Activated CD8-positive, alpha-beta memory T cell treated with anti-CD3 and anti-CD28 coated beads, Interleukin-2, amount 10 ng/mL, durations not matched to agents 7 days and 5 days (primary cell): ENCODE results near the gene ZFAND2A. TPM values are rescaled to one million over a fixed set of nuclear protein-coding genes. Genes with fewer than 3 reads are reported as not detected.

Source experiments
- ATAC-seq: fragments of 150-1000 bp; cut with Tn5 transposase; one replicate; pipeline ENCODE4 v1.10.0; 2021; ENCODE audit warnings: moderate library complexity
- CTCF ChIA-PET: fragments of 350-600 bp; sonication (Branson Sonifier 250); formaldehyde crosslinking; loops from one replicate; lab custom pipeline; 2021; ENCODE audit warnings: antibody characterized with exemption; lab: Charles Lee
- DNase-seq: peaks from one replicate; pipeline ENCODE4 v3.0.0-alpha.2; 2020
- H3K27ac Mint-ChIP-seq: one replicate; pipeline ENCODE4 v1.8.0; 2021; ENCODE audit warnings: mild to moderate bottlenecking, mixed read lengths
- H3K27me3 Mint-ChIP-seq: one replicate; pipeline ENCODE4 v1.8.0; 2021; ENCODE audit warnings: mixed read lengths
- H3K36me3 Mint-ChIP-seq: one replicate; pipeline ENCODE4 v1.8.0; 2021; ENCODE audit warnings: mild to moderate bottlenecking, mixed read lengths
- H3K4me1 Mint-ChIP-seq: one replicate; pipeline ENCODE4 v1.8.0; 2021; ENCODE audit warnings: mixed read lengths
- H3K4me3 Mint-ChIP-seq: one replicate; pipeline ENCODE4 v1.8.0; 2021; ENCODE audit warnings: mild to moderate bottlenecking, moderate library complexity, mixed read lengths
- H3K9me3 Mint-ChIP-seq: one replicate; pipeline ENCODE4 v1.8.0; 2022; ENCODE audit warnings: low read depth, mixed read lengths
- total RNA-seq, 2 experiments: library from RNA; stranded (reverse); gene quantifications; one replicate each; pipeline ENCODE4 v1.2.3, GENCODE V29; 2021

Gene ZFAND2A
- total RNA-seq, 2 experiments from 2014 or later = 23.8 to 23.9 TPM

DNA sequence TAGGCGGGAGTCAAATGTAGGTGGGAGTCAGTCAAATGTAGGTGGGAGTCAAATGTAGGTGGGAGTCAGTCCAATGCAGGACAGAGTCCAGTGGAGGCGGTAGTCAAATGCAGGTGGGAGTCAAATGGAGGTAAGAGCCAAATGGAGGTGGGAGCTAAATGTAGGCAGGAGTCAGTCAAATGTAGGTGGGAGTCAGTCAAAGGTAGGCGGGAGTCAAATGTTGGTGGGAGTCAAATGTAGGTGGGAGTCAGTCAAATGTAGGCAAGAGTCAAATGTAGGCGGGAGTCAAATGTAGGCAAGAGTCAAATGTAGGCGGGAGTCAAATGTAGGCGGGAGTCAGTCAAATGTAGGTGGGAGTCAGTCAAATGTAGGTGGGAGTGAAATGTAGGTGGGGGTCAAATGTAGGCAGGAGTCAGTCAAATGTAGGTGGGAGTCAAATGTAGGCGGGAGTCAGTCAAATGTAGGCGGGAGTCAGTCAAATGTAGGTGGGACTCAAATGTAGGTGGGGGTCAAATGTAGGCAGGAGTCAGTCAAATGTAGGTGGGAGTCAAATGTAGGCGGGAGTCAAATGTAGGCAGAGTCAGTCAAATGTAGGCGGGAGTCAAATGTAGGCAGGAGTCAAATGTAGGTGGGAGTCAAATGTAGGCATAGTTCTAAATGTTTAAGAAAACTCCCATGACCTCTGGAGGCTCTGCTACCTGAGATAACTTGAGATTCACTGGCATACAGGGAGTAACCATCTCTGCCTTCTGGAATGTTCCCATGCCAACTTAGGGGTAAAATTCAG is 30.2 kb upstream of the ZFAND2A start:
- H3K4me1 Mint-ChIP-seq = peaks cover 22% of the 10 kb centered on the region
- no peak for DNase-seq
- H3K9me3 Mint-ChIP-seq = no peaks in the 10 kb centered on the region
- no peak overlapping the region for H3K27ac Mint-ChIP-seq
- peaks cover 45% of the 10 kb centered on the region for H3K27me3 Mint-ChIP-seq
- CTCF ChIA-PET = interaction anchor here (0.9 to 4.9 kb wide), 6 partner anchors 7 to 197 kb away, joined by 3 to 52 read pairs (median 12); no protein-coding TSS in a partner anchor
- no peak for ATAC-seq
- peaks cover 9% of the 10 kb centered on the region for H3K36me3 Mint-ChIP-seq
- H3K4me3 Mint-ChIP-seq = no peak overlapping the region

DNA sequence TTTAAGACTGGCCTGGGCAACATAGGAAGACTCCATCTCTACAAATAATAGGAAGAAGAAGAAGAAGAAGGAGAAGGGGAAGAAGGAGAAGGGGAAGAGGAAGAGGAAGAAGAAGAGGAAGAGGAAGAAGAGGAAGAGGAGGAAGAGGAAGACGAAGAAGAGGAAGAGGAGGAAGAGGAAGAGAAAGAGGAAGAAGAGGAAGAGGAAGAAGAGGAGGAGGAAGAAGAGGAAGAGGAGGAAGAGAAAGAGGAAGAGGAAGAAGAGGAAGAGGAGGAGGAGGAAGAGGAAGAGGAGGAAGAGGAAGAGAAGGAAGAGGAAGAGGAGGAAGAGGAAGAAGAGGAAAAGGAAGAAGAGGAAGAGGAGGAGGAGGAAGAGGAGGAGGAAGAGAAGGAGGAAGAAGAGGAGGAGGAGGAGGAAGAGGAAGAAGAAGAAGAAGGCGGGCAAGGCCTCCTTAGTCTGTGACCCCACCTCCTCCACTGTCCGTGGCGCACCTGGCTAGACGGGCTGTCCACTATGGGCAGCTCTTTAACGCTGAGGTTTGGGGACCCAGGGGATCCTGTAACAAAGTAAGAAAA is 28.8 kb upstream of the ZFAND2A start:
- Mint-ChIP-seq H3K36me3 (peaks cover 9% of the 10 kb centered on the region), H3K27ac (no peak overlapping the region), H3K4me3 (no peak overlapping the region), H3K4me1 (peaks cover 22% of the 10 kb centered on the region), H3K27me3 (peaks cover 39% of the 10 kb centered on the region), H3K9me3 (no peaks in the 10 kb centered on the region)
- ATAC-seq (no peak), DNase-seq (no peak)
- CTCF ChIA-PET = interaction anchor here (1.2 to 4.9 kb wide), 2 partner anchors 13 to 114 kb away, joined by 3 to 42 read pairs; no protein-coding TSS in a partner anchor

DNA sequence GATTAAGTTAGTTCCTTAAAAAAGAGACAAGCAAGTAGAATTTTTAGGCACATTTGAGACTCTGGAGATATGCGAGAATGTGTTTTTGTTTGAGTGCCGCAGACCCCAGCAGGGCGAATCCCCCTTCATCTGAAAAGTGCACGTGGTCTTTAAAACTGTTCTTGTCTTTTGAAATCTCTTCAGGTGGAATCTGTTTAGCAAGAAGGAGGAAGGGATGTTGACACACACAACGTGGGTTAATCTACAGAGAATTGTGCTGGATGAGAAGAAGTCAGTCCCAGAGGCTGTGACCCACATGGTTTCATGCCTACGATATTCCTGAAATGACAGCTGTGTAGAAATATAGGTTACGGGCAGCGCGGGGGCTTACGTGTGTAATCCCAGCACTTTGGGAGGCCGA is 27.1 kb upstream of the ZFAND2A start:
- Mint-ChIP-seq H3K4me1 (peaks cover 15% of the 10 kb centered on the region), H3K27me3 (peaks cover 43% of the 10 kb centered on the region), H3K9me3 (no peaks in the 10 kb centered on the region), H3K4me3 (no peak overlapping the region), H3K36me3 (peaks cover 6% of the 10 kb centered on the region), H3K27ac (no peak overlapping the region)
- CTCF ChIA-PET = interaction anchor here (1.2 to 4.9 kb wide), 2 partner anchors 11 to 194 kb away, joined by 3 to 42 read pairs; no protein-coding TSS in a partner anchor
- ATAC-seq = no peak
- DNase-seq = no peak

DNA sequence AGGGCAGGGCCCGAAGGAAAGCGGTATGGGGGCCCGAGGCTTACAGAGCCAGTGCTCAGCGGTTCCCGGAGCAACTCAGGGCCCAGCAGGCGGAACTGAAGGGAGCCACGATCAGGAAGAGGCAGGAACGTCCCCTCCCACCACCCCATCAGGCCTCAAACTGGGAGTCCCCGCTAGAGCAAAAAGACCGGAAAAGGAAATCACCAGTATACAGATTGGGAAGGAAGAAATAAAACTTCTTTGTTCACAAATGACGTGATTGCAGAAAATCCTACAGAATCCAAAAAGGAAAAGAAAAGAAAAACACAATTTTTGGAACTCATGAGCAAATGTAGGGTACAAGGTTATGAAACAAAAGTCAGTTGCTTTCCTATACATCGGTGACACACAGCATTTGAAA is 21.6 kb upstream of the ZFAND2A start:
- ATAC-seq (no peak), DNase-seq (no peak)
- Mint-ChIP-seq H3K4me3 (no peak overlapping the region), H3K4me1 (peaks cover 9% of the 10 kb centered on the region), H3K27me3 (peaks cover 41% of the 10 kb centered on the region), H3K27ac (no peak overlapping the region), H3K9me3 (no peaks in the 10 kb centered on the region), H3K36me3 (no peaks in the 10 kb centered on the region)
- CTCF ChIA-PET = interaction anchor here (2.6 kb wide), 1 partner anchor 10 kb away, joined by 22 read pairs; no protein-coding TSS in a partner anchor

DNA sequence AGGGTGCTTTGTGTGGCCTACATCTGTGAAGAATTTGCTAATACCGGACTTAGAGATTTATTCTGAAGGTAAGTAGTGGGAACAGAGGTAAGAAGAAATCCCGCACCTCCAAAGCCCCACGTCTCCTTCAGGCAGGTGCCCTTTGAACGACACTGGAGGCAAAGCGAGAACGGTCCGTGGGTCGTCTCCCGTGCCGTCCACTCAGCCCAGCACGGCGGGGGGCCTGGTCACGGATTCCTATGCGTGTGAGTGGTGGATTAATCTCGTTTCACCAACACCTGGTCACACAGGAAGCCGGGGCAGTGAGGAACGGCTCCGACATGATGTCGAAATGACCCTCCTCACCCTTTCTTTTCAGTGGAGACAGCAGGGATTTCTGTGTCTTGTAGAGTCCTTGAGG is 21.0 kb upstream of the ZFAND2A start:
- H3K9me3 Mint-ChIP-seq = no peaks in the 10 kb centered on the region
- H3K27ac Mint-ChIP-seq = no peak overlapping the region
- ATAC-seq (no peak), DNase-seq (no peak)
- H3K27me3 Mint-ChIP-seq = peaks cover 35% of the 10 kb centered on the region
- no peaks in the 10 kb centered on the region for H3K36me3 Mint-ChIP-seq
- CTCF ChIA-PET = interaction anchor here (1.2 to 3.1 kb wide), 4 partner anchors 10 to 188 kb away, joined by 4 to 12 read pairs (median 8); no protein-coding TSS in a partner anchor
- H3K4me1 Mint-ChIP-seq = peaks cover 15% of the 10 kb centered on the region
- H3K4me3 Mint-ChIP-seq = no peak overlapping the region

DNA sequence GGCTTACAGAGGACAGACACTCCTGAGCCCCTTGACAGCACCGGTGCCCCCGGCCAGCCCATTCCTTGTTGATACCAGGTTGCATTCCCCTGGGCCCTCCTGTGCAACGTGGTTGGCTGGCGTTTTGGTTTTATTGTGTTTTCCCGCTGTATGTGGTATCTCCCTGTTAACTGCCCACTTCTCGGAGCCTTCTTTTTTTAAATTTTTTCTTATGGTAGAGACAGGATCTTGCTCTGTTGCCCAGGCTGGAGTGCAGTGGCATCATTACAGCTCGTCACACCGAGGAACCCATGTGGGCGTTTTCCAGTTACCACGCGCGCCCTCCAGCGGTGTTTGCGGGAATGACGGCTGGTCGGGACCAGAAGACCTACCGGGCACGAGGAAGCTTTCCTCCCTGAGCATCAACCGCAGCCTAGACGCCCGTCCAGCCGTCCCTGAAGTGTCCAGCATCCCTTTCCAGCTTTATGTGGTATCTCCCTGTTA is 16.9 kb upstream of the ZFAND2A start:
- peak overlapping the region; percentile 51 for H3K4me3 Mint-ChIP-seq
- peaks cover 14% of the 10 kb centered on the region for H3K4me1 Mint-ChIP-seq
- CTCF ChIA-PET = interaction anchor here (0.6 to 5.2 kb wide), 27 partner anchors 8 to 390 kb away, joined by 3 to 69 read pairs (median 5); partner anchors contain the start of genes COX19, GPER1 and ZFAND2A
- no peaks in the 10 kb centered on the region for H3K9me3 Mint-ChIP-seq
- H3K27ac Mint-ChIP-seq = peak overlapping the region; percentile 87
- H3K27me3 Mint-ChIP-seq = peaks cover 16% of the 10 kb centered on the region
- ATAC-seq (peak; percentile 66), DNase-seq (peak; percentile 90)
- H3K36me3 Mint-ChIP-seq = no peaks in the 10 kb centered on the region

DNA sequence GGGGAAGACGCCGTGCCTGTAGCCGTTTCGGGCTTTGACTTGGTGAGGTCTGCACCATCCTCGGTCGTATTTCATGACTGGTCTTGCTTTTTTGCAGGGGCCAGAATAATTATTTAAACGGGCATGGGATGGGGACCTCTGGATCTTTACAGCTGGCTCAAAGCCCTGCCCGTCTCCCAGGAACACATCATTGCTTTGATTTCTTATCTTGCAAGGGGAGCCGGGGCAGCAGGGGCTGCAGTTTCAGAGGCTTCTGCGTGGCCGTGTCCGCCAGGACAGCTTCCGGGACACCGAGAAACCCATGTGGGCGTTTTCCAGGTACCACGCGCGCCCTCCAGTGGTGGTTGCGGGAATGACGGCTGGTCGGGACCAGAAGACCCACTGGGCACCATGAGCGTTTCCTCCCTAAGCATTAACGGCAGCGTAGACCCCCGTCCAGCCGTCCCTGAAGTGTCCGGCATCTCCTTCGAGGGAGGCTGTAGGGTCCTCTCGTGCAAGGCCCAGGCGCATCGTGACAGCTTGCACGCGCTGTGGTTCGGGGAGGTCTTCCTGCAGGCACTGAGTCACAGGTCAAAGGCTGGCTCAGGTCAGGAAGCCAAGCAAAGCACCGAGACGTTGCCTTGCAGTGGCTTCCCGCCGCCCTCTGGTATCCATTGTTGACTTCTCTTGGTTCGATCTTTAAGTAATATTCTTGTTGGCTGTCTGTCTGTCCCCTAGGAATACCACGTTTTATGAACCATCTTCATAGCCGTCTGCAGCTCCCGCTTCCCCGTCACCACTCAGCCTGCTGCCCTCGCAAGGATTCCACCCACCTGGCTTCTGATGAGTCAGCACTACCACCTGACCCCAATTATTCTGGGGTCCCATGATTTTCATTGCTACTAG is 16.2 kb upstream of the ZFAND2A start:
- H3K27ac Mint-ChIP-seq = peak overlapping the region; percentile 87
- peak; percentile 90 for DNase-seq

DNA sequence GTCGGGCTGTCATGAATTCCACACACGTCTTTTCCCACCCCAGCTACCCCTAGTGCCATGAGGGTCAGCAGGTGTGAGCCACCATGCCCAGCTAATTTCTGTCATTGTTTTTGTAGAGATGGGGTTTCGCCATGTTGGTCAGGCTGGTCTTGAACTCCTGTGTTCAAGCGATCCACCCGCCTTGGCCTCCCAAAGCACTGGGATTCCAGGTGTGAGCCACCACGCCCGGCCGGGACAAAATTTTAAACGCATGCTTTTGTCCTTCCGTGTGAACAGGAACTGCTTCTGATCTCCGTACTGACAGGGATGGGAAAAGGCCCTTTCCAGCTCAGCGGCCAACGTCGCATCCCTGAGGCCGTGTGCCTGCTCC is 15.6 kb upstream of the ZFAND2A start:
- DNase-seq (no peak), ATAC-seq (no peak)
- Mint-ChIP-seq H3K9me3 (no peaks in the 10 kb centered on the region), H3K36me3 (no peaks in the 10 kb centered on the region), H3K4me1 (peaks cover 14% of the 10 kb centered on the region), H3K4me3 (peak overlapping the region; percentile 51), H3K27ac (peak overlapping the region; percentile 87), H3K27me3 (peaks cover 14% of the 10 kb centered on the region)
- CTCF ChIA-PET = interaction anchor here (0.7 to 5.2 kb wide), 26 partner anchors 8 to 389 kb away, joined by 3 to 69 read pairs (median 4); partner anchors contain the start of genes COX19, GPER1, GPR146 and ZFAND2A

More for the DNA sequence above, 16.2 kb upstream of the ZFAND2A start:
- peak overlapping the region; percentile 51 for H3K4me3 Mint-ChIP-seq
- no peaks in the 10 kb centered on the region for H3K9me3 Mint-ChIP-seq
- H3K27me3 Mint-ChIP-seq = peaks cover 15% of the 10 kb centered on the region
- H3K4me1 Mint-ChIP-seq = peaks cover 14% of the 10 kb centered on the region
- ATAC-seq = peak; percentile 84
- CTCF ChIA-PET = interaction anchor here (0.6 to 5.2 kb wide), 37 partner anchors 7 to 390 kb away, joined by 3 to 69 read pairs (median 4); partner anchors contain the start of genes COX19, GPER1, GPR146 and ZFAND2A
- no peaks in the 10 kb centered on the region for H3K36me3 Mint-ChIP-seq

DNA sequence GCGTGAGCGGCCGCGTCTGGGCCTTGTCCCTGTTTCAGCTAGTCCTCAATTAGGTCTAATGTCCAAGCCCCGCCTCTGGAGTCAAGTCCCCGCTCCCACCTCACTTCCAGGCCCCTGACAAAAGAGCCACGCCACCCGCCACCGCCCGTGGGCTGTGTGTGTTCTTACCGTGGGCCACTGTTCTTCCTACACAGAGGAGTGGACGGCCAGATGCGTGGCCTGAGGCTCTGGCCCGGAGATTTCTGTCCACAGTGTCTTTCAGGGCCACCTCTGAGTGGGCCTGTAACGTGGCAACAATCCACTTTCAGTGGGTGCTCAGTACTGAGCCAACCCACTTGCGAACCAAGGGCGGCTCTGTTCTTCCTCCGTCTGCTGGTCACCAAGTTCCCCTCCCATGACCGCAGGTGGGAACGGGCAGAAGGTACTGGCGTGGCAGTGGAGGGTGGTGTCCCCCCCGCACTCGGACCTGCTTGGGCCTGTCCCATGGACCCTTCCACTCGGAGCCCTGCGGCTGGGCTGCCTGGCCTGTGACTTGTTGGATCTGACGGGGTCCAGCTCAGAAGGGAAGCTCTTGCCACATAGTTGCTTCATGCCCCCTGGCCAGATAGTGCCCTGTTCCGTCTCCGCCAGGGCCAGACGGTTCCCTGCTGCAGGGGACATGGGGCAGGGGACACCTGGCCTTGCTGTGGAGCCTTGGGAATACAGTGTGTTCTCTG is 15.0 kb upstream of the ZFAND2A start:
- H3K4me1 Mint-ChIP-seq = peaks cover 15% of the 10 kb centered on the region
- CTCF ChIA-PET = interaction anchor here (0.7 to 5.2 kb wide), 21 partner anchors 9 to 299 kb away, joined by 3 to 69 read pairs (median 7); partner anchors contain the start of genes COX19, GPER1 and ZFAND2A
- no peaks in the 10 kb centered on the region for H3K36me3 Mint-ChIP-seq
- no peaks in the 10 kb centered on the region for H3K9me3 Mint-ChIP-seq
- no peak overlapping the region for H3K27ac Mint-ChIP-seq
- no peak overlapping the region for H3K4me3 Mint-ChIP-seq
- ATAC-seq (no peak), DNase-seq (no peak)
- peaks cover 9% of the 10 kb centered on the region for H3K27me3 Mint-ChIP-seq

DNA sequence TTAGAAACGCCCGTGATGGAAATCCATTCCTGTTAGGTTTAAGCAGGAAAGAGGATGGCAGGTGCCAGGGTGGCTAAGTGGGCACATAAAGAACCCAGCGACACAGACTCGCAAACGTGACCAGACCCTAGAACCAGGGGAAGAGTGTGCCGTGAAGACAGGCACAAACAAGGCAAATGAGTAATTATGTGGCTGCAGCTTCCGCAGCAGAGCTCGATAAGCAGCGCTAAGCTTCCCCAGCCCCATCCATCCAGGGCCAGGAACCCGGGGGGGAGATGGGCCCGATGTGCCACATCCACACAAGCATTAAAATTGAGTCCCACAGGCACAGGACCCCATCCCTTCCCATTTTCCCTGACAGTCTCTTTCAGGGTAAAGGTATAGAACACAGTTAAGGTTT is 14.0 kb upstream of the ZFAND2A start:
- ATAC-seq = no peak
- CTCF ChIA-PET = interaction anchor here (1.3 to 5.2 kb wide), 4 partner anchors 35 to 181 kb away, joined by 3 to 69 read pairs (median 19); partner anchors contain the start of gene GPER1
- Mint-ChIP-seq H3K4me1 (peaks cover 26% of the 10 kb centered on the region), H3K9me3 (no peaks in the 10 kb centered on the region), H3K4me3 (no peak overlapping the region), H3K27ac (no peak overlapping the region), H3K36me3 (no peaks in the 10 kb centered on the region), H3K27me3 (peaks cover 6% of the 10 kb centered on the region)
- no peak for DNase-seq

DNA sequence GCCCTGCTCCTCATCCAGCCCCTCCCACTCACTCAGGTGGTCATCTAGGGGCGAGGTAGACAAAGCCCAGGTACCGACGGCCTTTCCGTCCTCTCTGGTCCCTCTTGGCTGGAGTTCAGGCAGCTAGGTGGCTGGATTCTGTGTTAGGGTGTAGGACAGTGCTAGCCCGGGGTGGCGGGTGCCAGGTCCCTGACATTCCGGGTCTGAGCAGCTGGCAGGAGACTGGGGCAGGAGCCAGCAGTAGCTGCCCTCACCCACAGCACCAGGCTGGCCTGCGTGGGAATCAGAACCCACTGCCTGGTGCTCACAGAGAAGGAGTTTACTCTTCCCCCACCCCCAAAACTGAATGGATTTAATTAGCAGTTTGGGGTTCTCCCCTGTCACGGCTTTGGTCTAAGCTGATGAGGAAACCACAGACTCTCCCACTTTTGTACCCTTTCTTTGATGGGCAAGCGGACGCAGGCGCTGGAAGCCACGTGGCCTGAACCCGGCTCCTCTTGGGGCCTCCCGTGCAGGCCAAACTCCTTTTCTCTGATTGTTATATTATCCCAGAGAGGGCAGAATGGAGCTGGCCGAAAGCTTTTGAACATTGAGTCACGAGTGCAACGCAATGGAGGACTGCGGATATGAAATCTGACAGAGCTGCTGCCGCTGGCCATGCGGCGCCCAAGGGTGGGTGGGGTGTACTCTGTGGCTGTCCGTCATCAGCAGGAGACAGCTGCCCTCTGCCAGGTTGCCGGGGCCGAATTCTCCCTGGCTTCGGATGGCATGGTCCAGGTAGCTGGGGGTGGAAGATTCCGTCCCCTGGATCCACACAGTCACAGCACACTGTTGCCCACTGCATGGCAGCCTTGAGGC is 12.9 kb upstream of the ZFAND2A start:
- no peak overlapping the region for H3K4me3 Mint-ChIP-seq
- ATAC-seq (no peak), DNase-seq (no peak)
- no peaks in the 10 kb centered on the region for H3K36me3 Mint-ChIP-seq
- H3K9me3 Mint-ChIP-seq = no peaks in the 10 kb centered on the region
- peaks cover 26% of the 10 kb centered on the region for H3K4me1 Mint-ChIP-seq
- no peak overlapping the region for H3K27ac Mint-ChIP-seq
- CTCF ChIA-PET = interaction anchor here (0.7 to 5.2 kb wide), 5 partner anchors 17 to 245 kb away, joined by 3 to 69 read pairs (median 5); partner anchors contain the start of gene GPER1
- peaks cover 1% of the 10 kb centered on the region for H3K27me3 Mint-ChIP-seq
